Mesothelial cell of epicardium (in vitro differentiated cells): ENCODE data around the gene DUSP1. TPM values are rescaled to one million over a fixed set of nuclear protein-coding genes. Genes with fewer than 3 reads are reported as not detected.

Experiments used
- DNase-seq, 2 experiments: peaks; one replicate each; pipeline ENCODE4 v3.0.0; 2021; ENCODE audit warnings: low spot score in 2 of 2; ENCODE audit not compliant: unreplicated experiment in 2 of 2
- H3K27ac Mint-ChIP-seq: 2 replicates; pipeline ENCODE4 v1.8.0; 2021; ENCODE audit warnings: mixed read lengths
- H3K27me3 Mint-ChIP-seq: 2 replicates; pipeline ENCODE4 v1.8.0; 2021; ENCODE audit warnings: low read depth, mixed read lengths
- H3K36me3 Mint-ChIP-seq: 2 replicates; pipeline ENCODE4 v1.8.0; 2021; ENCODE audit warnings: mixed read lengths
- H3K4me1 Mint-ChIP-seq: 2 replicates; pipeline ENCODE4 v1.8.0; 2021; ENCODE audit warnings: mixed read lengths
- H3K4me3 Mint-ChIP-seq: 2 replicates; pipeline ENCODE4 v1.8.0; 2021; ENCODE audit warnings: mild to moderate bottlenecking, moderate library complexity, mixed read lengths
- H3K9me3 Mint-ChIP-seq: 2 replicates; pipeline ENCODE4 v1.8.0; 2021; ENCODE audit warnings: mixed read lengths
- total RNA-seq: library from RNA; stranded (reverse); gene quantifications from 3 replicates; pipeline ENCODE4 v1.2.1, GENCODE V29; 2021
- TF ChIP-seq, protein P1 (sequence below): fragments of 200-600 bp; sonication (generic); IDR thresholded peaks from one replicate; pipeline ENCODE4 v1.5.0; 2021; ENCODE audit warnings: antibody characterized with exemption; ENCODE audit not compliant: unreplicated experiment

DUSP1 gene
- total RNA-seq, 1 donor from 2014 or later = 116 TPM

DNA sequence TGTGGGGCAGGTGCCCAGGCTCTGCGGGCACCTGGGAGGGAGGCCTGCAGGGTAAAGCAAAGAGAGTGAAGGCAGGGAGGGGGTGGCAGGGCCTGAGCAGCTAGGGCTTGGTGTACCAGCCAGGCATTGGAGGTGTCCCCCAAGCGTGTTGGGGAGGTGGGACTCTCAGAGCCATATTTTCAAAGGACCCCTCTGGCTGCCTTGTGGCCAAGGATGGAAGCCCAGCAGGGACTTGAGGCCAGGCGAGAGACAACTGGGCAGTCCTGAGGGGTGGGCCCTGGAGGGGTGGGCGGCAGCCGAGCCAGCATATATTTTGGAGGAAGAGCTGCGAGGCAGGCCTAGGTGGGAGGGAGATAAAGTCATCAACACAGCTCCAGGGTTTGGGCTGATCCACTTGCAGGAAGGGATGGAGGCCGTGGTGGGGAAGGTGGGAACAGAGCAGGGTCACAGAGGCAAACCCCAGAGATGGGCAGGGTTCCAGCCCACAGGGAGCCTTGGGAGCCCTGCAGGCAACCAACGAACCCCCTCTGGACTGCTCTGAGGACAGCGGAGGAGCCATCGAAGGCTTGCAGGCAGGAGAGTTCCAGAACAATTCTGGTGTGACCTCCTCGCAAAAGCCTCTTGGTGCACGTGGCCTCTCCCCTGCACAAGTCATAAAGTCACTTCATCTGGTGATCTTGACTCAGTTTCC lies 35.7 kb downstream of the DUSP1 start:
- no peak overlapping the region for H3K27ac Mint-ChIP-seq
- no peaks in the 10 kb centered on the region for H3K27me3 Mint-ChIP-seq
- H3K36me3 Mint-ChIP-seq = no peaks in the 10 kb centered on the region
- TF ChIP-seq, protein P1, sequence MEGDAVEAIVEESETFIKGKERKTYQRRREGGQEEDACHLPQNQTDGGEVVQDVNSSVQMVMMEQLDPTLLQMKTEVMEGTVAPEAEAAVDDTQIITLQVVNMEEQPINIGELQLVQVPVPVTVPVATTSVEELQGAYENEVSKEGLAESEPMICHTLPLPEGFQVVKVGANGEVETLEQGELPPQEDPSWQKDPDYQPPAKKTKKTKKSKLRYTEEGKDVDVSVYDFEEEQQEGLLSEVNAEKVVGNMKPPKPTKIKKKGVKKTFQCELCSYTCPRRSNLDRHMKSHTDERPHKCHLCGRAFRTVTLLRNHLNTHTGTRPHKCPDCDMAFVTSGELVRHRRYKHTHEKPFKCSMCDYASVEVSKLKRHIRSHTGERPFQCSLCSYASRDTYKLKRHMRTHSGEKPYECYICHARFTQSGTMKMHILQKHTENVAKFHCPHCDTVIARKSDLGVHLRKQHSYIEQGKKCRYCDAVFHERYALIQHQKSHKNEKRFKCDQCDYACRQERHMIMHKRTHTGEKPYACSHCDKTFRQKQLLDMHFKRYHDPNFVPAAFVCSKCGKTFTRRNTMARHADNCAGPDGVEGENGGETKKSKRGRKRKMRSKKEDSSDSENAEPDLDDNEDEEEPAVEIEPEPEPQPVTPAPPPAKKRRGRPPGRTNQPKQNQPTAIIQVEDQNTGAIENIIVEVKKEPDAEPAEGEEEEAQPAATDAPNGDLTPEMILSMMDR = no peak
- H3K4me3 Mint-ChIP-seq = no peak overlapping the region
- no peak for DNase-seq
- no peaks in the 10 kb centered on the region for H3K9me3 Mint-ChIP-seq
- H3K4me1 Mint-ChIP-seq = peaks cover 14% of the 10 kb centered on the region

DNA sequence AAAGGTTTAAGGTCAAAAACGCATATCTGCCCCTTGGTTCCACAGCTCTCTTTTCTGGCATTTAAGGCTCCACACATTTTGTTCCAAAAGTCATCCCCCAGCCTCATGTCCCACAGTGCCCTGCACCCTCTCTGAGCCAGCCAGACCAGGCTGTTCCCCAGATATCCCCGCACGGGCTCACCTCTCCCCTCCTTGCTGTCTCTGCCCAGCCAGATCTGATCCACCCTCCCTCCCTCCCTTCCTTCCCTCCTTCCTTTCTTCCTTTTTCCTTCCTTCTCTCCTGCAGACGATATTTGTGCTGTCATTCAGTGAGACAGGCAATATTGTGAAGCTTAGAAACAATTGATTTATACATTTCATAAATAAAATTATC lies 37.0 kb downstream of the DUSP1 start:
- H3K27me3 Mint-ChIP-seq = no peaks in the 10 kb centered on the region
- TF ChIP-seq, protein P1 = no peak
- H3K27ac Mint-ChIP-seq = peak overlapping the region; percentile 3
- peaks cover 14% of the 10 kb centered on the region for H3K4me1 Mint-ChIP-seq
- H3K4me3 Mint-ChIP-seq = no peak overlapping the region
- H3K9me3 Mint-ChIP-seq = no peaks in the 10 kb centered on the region
- no peak for DNase-seq
- H3K36me3 Mint-ChIP-seq = no peaks in the 10 kb centered on the region

DNA sequence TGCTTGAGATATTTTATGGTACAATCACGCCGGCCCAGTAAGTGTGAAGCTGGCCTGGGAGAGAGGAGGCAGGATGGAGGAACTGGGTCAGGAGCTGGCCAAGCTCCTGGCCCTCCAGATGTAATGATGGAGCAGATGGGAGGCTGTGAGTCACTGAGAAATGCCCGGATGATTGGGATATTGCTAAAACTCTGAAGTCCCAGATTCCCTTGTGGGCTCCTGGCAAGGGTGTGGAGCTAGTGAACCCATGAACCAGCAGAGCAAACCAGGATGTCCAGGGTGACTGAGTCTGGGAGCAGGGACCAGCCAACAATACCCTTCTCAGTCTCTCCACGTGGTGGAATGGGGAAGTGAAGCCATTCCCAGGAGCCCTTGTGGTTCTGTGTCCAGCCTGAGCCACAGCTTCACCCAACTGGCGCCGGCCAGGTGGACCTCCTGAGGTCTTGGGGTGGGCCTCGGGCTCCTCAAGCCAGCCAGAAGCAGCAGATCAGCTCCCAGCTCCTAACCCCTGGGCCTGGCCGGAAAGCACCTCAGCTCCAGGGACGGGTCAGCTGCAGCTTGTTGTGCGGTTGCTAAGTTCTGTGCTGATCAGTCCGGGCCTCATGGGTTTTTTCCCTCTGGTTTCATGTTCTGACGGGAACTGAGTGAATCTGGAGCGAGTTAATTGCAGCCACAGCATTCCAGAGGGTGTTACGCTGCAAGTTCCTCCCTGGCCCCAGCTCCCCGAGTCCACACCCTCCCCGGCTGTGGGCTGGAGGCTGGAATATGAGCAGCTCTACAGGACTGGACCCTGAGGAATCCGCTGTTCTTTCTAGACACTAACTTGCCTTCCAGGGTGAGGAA lies 37.6 kb downstream of the DUSP1 start:
- Mint-ChIP-seq H3K27me3 (no peaks in the 10 kb centered on the region), H3K27ac (peak overlapping the region; percentile 52), H3K9me3 (no peaks in the 10 kb centered on the region), H3K36me3 (no peaks in the 10 kb centered on the region), H3K4me1 (peaks cover 14% of the 10 kb centered on the region), H3K4me3 (no peak overlapping the region)
- TF ChIP-seq, protein P1 = no peak
- DNase-seq = no peak

- Mint-ChIP-seq H3K36me3 (no peaks in the 10 kb centered on the region), H3K27me3 (no peaks in the 10 kb centered on the region), H3K4me3 (no peak overlapping the region), H3K4me1 (peaks cover 14% of the 10 kb centered on the region), H3K27ac (no peak overlapping the region), H3K9me3 (no peaks in the 10 kb centered on the region)
- DNase-seq = no peak
- TF ChIP-seq, protein P1 = no peak
These were observed 38.7 kb downstream of the DUSP1 start for GRCh38 chr5:172732201-172732865.

DNA sequence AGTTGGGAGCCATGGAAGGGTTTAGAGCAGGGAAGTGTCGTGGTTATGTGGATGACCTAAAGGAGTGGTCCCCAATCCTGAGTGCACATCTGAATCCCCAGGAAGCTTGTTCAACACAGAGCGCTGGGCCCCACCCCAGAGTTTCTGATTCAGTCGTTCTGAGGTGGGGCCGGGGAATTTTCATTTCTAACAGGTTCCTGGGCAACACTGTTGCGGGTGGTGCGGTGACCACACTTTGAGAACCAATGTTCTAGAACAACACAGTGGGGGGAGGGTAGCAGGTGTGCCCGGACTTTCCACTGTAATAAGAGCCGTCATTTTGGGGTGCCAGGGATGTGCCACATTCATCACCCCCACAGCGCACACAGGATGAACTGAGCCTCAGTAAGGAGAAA lies 39.3 kb downstream of the DUSP1 start:
- no peak overlapping the region for H3K27ac Mint-ChIP-seq
- peaks cover 14% of the 10 kb centered on the region for H3K4me1 Mint-ChIP-seq
- no peaks in the 10 kb centered on the region for H3K27me3 Mint-ChIP-seq
- H3K4me3 Mint-ChIP-seq = no peak overlapping the region
- H3K9me3 Mint-ChIP-seq = no peaks in the 10 kb centered on the region
- no peak for DNase-seq
- TF ChIP-seq, protein P1 = no peak
- no peaks in the 10 kb centered on the region for H3K36me3 Mint-ChIP-seq
